Activated gamma-delta T cell treated with anti-CD3 and anti-CD28 coated beads, Interleukin-2, amount 50 U/mL, for 16 hours (primary cell): ENCODE results near the gene ATP10B.
"Not testable (repeated sequence)": the region's sequence is repeated elsewhere in the genome, so short reads cannot be mapped to it uniquely, and the experiment has no call there.

Source experiments
- DNase-seq: peaks from one replicate; pipeline ENCODE4 v3.0.0-alpha.2; 2020; ENCODE audit warnings: low read depth

The ATP10B gene

DNA sequence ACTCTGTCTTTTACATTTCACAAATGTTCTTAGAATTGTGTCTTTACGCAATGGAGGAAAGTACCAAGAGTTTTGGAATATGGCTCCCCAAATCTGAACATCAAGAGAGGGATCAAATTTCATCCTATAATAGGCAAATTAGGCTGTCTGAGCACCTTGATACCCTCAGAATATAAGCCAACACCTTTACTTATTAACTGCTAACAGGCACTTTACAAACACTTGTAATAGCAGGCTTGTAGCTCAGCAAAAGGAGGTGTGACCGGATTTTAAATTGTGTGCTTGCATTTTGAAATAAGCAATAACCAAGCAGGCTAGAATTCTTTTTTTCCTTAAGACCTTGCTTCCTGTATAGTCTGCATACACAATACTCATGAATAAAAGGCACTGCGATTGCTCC is 92.0 kb downstream of the ATP10B start:
- DNase-seq = no peak

DNA sequence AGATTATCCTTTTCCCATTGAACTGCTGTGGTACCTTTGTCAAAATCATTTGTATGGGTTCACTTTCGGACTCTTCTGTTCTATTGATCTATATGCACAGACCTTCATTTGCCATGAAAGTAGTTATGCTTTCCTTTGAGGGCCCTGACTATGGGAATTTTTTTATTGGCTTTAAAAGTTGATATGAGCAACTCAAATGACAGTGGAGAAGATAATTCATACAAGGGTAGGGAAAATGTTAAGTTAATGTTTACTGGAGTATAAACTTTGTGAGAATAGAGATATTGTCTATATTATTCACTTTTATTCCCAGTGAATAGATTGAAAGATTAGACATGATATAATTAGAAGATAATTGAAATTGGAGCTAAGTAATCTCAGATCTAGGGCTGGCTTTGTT is 94.8 kb downstream of the ATP10B start:
- no peak for DNase-seq

DNA sequence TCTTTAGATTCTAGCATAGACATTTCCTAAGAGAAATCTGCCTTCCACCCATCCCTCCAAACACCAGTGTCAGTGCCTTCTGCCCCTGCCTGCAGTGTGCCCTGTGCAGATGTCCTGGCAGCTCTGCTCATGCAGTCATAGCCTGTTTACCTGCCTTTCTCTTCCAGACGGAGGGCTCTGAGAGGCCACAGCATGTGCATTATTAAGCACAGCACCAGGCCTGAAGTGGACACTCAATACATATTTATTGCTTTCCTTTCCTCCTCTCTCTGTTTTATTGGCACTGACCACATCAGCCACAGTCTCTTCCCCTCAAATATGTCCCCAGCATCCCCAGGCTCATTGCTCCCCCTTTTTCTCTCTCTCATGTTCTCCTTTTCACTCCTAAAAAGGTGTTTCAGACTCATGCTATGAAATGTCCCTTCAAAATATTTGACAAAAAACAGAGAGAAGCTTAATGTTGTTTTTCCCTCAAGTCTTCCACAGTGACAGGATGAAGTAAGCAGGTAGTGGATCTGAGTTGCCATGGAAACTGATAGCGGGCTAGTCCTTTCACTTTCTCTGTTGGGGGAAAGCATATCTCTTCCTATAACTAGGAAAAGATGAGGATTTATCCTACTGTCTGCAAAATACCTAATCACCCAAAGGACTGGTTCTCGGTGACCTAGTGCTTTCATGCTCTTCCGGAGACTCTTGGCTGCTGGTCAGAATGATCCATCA is 100.9 kb downstream of the ATP10B start:
- no peak for DNase-seq

DNA sequence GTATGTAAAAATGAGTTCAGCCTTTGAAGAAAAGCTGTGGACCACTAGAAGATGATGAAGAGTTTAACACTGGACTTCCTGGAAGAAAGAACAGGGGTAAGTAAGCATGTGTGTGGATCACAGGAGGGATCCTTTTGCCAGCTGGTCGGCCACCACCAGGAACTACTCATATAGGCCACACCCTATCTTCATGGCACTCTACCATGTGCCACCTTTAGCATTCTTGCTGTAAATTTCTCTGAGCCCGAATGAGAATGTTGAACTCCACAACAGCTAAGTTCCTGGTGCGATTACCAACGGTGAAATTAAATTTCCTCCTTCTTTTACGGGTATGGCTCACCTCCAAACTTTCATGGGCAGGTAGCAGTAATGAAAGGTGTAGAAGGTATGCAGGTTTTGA is 102.3 kb downstream of the ATP10B start:
- DNase-seq = no peak

DNA sequence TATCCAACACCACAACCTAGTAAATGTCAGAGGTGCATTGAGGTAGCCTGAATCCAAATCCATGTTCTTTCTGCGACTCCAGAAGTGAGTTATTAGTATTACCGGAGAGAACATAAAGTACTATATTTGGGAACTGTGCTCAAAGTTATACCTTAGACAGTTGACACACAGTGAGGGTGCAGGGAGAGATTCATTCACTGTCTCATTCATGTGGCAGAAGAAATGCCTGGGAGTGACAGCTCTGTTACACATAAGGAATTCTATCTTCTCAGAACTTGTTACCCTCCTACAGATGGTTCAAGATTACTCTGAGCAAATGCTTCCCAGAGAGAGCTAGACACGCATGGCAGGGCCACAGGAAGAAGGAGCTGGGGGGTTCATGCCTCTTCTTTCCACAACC is 103.0 kb downstream of the ATP10B start:
- DNase-seq = no peak

DNA sequence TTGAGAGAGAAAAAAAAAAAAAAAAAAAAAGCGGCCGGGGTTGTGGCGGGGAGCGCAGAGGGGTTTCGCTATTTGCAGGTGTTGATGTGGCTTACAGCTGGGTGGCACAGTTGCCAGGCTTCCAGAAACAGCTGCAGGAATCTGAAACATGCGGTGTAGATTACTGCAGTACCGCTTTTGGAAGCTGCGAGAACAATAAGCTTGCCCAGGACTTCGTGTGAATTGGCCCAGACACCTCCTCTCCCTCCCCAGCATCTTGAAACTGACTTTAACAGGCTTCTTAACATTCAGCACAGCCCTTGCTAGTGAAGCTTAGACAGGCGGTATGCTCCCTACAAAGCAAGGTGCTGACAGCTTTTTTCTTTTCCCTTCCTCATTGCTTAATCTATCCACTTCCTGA is 104.0 kb downstream of the ATP10B start:
- no peak for DNase-seq

DNA sequence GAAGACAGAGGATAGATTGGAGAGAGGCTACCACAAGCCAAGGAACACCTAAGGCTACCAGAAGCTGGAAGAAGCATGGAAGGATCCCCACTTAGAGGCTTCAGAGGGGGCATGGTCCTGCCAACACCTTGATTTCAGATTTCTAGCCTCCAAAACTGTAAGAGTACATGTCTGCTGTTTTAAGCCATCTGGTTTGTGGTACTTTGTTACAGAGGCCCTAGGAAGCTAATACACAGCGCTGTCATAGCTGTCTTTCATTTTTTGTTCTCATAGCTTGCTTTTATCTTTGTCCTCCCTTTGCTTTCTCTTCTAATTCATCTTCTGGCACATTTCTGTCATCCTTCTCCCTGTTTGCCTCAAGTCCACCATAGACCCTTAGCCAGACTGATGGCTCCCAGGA is 104.5 kb downstream of the ATP10B start:
- DNase-seq = no peak

DNA sequence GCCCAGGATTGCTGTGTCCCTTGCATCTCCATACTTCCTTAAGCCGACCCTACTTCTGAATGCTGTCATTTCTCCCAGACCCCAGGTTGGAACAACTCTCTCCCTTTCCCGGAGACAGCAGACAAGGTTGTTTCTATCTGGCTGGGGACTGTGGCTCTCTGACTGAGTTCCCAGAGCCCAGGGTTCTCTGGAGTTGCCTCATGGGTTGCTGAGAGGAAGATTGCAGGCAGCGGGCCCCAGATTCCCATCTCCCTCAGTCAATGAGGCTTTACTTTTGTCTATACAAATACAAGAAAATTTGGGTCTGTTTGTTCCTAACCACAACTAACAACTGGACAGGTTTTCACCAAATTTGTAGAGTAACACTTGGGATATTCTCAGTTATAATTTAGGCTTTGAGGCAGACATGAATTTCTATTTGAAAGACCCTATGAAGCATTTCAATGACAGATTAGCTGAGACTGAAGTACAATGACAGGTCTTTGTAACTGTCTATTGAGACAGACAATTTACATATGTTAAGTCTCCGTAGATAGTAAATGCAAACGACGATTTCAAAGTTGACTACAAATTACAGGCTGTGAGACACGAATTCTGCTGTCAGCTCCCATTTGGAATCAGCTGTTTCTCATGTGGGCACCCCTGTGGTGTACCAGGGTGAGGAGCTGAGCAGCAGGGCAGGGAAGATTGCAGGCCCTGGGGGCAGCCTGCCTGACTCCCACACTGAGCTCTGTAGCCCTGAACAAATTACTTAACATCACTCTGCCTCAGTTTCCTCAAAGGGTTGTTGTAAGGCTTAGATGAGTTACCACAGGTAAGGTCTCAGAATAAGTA is 107.5 kb downstream of the ATP10B start:
- no peak for DNase-seq

DNA sequence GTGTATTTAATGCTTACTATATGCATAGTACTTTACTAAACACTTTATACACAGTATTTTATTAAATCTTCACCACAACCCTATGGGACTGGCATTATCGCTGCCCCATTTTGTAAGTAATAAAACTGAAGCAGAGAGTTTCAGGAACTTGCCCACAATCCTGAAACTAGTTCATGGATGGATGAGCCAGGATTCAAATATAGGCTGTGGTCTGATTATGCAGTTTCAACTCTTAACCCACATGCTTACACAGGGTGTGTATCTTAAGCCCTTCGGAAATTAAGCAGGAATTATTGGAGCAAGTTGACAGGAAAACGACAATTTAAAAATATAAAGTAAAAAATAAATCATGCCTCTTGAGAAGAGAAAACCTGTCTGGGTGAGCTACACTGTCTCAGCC is 109.0 kb downstream of the ATP10B start:
- DNase-seq = no peak

DNA sequence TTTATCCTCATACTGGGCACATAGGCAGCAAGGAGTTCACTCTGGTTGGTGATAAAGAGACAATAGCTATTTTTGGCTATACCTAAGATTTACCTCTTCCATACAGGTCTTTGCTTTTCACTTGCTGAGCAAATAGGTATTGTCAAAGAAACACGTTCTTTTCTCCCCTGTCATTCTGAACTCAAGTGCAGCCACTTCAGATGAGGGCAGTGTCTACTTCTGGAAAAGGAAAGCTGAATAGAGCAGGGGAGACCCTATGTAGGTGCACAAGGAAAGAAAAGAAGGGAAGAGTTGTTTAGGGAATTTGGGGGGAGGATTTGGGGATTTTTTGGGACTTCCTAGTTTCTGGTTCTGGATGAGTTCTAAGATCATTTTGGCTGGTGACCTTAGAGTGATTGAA is 109.6 kb downstream of the ATP10B start:
- DNase-seq = no peak

DNA sequence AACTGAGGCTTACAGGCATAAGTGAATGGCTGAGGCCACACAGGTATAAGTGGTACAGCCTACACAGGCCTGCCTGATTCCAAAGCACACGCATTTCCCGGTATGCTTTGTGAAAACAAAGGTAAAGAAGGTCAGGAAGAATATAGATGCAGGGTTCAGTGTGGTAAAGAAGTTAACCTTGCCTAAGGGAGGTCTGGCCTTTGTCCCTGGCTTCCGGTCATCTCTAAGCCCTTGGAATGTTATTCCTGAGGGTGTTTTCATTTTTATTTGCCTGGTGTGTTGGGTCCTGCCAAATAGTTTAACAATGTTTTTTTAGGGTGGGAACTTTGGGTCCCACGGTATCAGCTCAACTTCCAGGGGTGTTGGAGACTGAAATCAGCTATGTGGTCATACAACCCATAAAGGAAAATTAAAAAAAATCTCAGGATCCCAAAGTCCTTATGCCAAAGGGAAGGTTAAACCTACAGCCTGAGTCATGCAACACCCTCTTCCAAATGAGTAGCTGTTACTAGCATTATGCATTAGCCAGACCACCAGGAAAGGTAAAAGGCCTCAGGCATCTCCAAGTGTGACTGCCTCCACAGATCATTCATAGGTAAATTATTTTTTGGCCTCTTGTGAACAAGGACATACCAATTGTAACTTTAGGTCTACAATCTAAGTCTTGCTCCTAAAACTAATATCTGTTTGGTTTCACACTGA is 124.6 kb downstream of the ATP10B start:
- DNase-seq = no peak

DNA sequence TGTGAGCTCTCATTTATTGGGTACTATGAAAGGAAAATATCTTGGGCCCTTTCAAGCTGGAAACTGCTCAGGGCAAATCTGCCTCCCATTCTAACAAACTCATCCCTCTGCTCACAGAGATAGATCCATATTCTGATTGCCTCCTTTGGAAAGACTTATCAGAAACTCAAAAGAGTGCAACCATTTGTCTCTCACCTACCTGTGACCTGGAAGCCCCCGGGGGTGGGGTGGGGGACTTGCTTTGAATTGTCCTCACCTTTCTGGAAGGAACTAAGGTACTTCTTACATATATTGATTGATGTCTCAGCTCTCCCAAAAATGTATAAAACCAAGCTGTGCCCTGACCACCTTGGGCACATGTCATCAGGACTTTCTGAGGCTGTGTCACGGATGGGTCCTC is 125.3 kb downstream of the ATP10B start:
- DNase-seq = no peak

DNA sequence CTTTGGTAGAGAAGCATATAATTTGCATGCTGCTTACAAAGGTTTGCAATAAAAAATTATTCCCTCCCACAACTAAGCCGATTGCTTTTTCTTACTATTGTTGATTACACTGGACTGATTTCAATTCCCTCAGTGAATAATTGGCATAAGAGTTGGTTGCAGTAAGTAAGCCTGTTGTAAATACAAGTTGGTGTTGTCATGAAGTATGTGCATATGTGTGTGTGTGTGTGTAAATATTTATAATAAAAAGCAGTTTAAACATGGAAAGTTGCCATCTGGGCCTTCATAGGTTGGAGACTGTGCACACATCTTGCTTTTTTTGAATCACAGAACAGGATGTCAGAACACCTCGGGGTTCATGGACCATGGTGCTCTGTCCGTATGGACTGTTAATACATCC is 131.2 kb downstream of the ATP10B start:
- DNase-seq = no peak

DNA sequence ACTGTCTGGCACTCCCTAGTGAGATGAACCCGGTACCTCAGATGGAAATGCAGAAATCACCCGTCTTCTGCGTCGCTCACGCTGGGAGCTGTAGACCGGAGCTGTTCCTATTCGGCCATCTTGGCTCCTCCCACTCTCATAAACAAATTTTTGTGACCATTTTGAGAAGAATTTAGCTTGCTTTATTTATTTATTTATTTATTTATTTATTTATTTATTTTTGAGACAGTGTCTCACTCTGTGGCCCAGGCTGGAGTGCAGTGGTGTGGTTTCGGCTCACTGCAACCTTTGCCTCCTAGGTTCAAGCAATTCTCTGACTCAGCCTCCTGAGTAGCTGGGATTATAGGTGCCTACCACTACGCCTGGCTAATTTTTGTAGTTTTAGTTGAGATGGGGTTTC is 136.5 kb downstream of the ATP10B start:
- DNase-seq = not testable (repeated sequence)

DNA sequence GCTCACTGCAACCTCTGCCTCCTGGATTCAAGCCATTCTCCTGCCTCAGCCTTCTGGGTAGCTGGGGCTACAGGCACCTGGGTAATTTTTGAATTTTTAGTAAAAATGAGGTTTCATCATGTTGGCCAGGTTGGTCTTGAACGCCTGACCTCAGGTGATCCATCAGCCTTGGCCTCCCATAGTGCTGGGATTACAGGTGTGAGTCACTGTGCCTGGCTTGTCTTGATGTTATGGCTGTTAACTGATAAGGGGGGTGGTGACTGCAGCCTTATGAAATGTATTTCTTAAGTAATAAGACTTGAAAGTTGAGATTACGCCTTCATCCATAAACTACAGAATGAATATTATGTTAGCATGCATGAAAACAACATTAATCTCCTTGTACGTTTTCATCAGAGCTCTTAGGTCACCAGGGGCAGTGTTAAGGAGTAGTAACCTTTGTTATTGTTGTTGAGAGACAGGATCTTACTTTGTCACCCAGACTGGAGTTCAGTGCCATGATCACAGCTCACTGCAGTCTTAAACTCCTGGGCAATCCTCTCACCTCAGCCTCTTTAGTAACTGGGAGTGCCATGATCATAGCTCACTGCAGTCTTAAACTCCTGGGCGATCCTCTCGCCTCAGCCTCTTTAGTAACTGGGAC is 148.3 kb downstream of the ATP10B start:
- DNase-seq = no peak

DNA sequence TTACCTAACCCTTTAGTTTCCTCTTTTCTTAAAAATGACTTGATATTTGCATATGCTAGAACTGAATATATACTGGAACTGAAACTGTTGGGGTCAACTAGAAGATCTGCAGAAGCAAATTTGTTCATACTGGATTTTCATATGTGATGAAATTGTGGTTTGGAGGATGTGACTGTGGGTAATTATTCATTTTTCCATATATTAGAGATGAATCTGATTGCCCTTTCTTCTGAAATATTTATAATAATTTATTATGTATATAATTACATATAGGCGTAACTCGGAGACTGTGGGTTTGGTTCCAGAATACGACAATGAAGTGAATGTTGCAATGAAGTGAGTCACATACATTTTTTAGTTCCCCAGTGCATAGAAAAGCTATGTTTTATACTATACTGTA is 149.1 kb downstream of the ATP10B start:
- no peak for DNase-seq

DNA sequence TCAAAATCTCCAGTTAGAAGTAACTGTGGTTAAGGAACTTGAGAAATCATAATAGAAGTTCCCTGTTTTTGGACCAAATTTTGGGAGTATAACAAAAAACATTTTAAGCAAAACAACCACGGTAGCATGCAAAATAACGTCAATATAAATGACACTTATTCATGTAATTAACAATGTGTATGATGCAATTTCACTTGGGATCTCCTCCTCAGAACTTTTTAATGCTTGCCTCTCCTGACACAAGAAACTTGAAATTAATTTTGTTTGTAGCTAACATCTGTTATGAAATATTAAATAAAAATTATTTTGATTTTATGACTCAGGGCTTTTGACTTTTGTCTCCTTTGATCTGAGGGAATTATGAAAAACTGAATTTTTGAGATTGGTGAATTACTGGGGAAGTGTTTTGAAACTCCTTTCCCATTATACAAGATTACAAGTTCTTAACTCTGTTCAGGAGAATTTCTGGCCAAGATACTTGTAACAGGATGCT is 149.7 kb downstream of the ATP10B start:
- no peak for DNase-seq

DNA sequence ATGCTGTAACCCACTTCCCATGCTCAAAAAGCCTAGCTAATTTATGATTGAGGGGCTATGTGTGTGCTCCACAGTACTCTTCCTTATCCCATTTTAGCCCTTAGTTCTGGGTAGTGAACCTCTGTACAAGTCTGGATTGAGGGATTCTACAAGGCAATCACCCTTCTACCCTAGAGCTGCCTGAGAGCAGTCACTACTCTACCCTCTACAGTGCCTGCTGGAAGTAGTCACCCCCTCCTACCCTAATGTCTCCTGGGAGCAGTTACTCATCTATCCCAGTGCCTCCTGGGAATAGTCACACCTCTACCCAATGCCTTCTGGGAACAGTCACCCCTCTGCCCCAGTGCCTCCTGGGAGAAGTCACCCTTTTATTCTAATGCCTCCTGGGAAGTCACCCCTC is 150.6 kb downstream of the ATP10B start:
- no peak for DNase-seq

DNA sequence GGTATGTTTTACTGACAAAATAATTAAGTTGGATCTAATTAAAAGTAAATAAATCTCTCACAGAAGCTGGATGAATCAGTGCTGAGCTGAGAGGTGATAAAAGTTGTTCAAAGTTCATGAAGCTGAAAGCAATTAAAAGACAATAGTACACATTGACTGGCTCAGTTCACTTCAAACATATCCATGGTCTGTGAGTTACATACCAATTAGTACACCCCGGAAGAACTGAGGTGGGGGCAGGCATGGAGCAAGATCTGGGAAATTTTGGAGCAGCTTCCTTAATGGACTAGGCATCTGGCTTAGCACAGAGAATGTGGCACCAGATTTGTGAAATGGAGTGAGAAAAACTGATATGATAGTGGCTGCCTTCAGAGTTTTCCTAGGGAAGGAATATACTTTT is 152.7 kb downstream of the ATP10B start:
- no peak for DNase-seq

DNA sequence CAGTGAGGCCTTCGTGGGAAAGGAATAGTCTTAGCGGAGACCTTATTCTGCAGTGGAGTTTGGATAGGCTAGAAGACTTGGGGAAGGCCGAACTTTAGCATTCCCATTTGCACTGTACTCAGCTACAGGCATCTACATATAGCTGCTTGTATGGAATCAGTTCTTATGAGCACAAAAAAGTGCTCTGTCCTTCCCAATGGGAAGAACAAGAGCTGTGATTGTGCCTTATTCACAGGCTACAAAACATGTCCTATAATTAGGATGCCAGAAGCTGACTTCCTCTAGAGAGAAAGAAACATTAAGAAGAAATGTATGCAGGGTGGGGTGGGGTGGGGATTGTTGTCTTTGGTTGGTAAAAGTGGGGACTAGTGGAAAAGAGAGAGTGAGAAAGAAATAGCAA is 154.7 kb downstream of the ATP10B start:
- no peak for DNase-seq

DNA sequence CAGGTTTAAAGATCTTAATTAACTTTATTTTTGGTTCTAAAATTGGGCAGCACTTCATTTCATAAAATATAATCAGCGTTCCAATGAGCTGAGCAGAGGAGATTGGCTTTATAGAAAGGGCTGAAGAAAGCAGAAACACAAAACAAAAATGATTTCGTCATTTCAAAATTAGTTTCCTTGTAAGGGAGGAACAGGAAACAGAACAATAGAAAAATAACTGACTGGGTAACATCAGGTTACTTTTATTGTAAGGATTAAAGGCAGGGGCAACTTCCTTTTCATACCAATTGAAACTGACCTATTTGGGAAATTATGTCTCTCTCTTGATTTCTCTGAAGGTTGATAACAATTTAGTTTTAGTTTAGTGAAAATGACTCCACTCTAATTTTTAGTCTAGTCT is 157.1 kb downstream of the ATP10B start:
- no peak for DNase-seq

DNA sequence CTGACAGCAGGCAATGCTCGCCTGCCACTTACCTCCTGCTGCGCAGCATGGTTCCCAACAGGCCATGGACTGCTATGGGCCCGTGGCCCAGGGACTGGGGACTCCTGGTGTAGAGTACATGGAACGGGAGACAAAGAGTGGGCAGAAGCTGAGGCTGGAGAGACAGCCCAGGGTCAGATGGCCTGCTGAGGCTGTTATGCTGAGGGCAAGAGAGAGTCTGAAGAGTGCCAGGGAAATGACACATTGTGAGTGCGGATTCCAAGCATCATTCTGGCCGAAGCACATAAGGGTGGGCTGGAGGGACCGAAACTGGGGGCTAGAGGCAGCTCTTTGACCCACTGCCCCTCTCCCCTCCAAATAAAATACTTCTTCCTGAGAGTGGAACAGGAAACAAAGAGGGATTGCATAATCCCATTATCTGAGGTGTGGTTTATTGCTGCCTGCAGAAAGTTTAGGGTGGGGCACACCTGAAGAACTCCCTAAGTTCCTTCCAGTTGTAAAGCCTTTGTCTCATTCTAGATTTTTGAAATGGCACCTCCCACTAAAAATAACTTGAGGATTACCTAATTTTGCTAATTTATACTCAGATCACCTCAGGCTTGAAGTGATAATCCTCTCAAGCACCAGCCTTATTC is 158.1 kb downstream of the ATP10B start:
- DNase-seq = no peak
